ENCODE data around the gene PLB1.

Gene PLB1

DNA sequence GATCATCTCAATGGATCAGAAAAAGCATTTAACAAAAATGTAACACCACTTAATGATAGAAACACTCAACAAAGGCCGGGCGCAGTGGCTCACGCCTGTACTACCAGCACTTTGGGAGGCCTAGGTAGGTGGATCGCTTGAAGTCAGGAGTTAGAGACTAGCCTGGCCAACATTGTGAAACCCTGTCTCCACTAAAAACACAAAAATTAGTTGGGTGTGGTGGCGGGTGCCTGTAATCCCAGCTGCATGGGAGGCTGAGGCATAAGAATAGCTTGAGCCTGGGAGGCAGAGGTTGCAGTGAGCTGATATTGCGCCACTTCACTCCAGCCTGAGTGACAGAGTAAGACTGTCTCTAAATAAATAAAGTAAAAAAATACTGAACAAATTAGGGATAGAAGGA, 74.6 kb downstream of the PLB1 start:
- no peak for TF ChIP-seq CTCF (IDR thresholded peaks at IDR 0.05; ENCODE audit: insufficient read depth, missing control alignments)

DNA sequence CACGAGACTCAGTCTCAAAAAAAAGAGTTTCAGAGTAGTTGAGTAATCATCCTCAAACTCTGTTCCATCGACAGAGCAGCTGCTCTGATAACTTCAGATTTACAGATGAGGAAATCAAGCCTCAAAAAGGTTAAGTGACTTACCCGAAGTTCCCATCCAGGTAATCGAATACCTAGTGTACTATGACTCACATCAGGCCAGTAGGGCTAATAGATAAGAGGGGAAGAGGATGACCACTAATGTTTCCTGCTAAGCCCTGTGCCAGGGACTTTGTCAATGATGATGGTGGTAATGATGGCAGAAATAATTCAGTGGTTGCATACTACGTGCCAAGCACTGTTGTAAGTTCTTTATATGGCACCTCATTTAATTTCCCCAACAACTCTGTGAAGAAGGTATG, 80.9 kb downstream of the PLB1 start:
- DNase-seq (ENCODE audit: insufficient read length, low spot score) = no peak
- no peak for FAIRE-seq
- no peak for TF ChIP-seq CTCF (IDR thresholded peaks at IDR 0.05; ENCODE audit: insufficient read depth, missing control alignments)

More for the DNA sequence above, 74.6 kb downstream of the PLB1 start:
- no peak for DNase-seq (ENCODE audit: insufficient read length, low spot score)
- no peak for FAIRE-seq

GRCh38 chr2:28577791-28578680, 82.2 kb downstream of the PLB1 start:
- no peak for FAIRE-seq
- no peak for TF ChIP-seq CTCF (IDR thresholded peaks at IDR 0.05; ENCODE audit: insufficient read depth, missing control alignments)
- DNase-seq (ENCODE audit: insufficient read length, low spot score) = no peak

DNA sequence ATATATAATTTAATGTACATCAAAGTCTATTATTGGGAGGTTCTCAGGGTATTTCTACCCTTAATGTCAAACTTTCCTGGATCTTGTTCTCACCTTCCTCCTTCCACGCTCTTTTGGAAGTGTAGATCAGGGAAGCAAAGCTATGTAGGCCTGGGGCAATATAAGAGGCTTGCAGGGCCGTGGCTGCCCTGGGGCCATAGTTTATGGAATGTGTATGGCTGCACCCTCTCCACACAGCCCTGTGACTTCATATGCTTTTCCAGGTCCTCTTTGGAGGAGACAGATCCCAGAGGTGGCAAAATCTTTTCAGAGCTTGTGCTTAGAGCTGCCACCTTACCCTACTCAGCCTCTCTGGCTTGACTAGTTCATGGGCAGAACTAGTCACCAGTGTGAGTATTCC, 82.9 kb downstream of the PLB1 start:
- DNase-seq (ENCODE audit: insufficient read length, low spot score) (no peak), FAIRE-seq (no peak)
- TF ChIP-seq CTCF (IDR thresholded peaks at IDR 0.05; ENCODE audit: insufficient read depth, missing control alignments) = no peak

- TF ChIP-seq CTCF (IDR thresholded peaks at IDR 0.05; ENCODE audit: insufficient read depth, missing control alignments) = no peak
- FAIRE-seq = no peak
- no peak for DNase-seq (ENCODE audit: insufficient read length, low spot score)
Observed at GRCh38 chr2:28579606-28580005, 83.7 kb downstream of the PLB1 start.

GRCh38 chr2:28580078-28580477, 84.2 kb downstream of the PLB1 start:
- no peak for TF ChIP-seq CTCF (IDR thresholded peaks at IDR 0.05; ENCODE audit: insufficient read depth, missing control alignments)
- DNase-seq (ENCODE audit: insufficient read length, low spot score) = no peak
- no peak for FAIRE-seq

GRCh38 chr2:28581312-28581711, 85.5 kb downstream of the PLB1 start:
- no peak for DNase-seq (ENCODE audit: insufficient read length, low spot score)
- no peak for FAIRE-seq
- TF ChIP-seq CTCF (IDR thresholded peaks at IDR 0.05; ENCODE audit: insufficient read depth, missing control alignments) = no peak

Data from D721Med (cell line).